ENCODE data around the gene RGSL1.

The RGSL1 gene

GRCh38 chr1:182552527-182552926, 102.6 kb downstream of the RGSL1 start:
- DNase-seq, result no peak

DNA sequence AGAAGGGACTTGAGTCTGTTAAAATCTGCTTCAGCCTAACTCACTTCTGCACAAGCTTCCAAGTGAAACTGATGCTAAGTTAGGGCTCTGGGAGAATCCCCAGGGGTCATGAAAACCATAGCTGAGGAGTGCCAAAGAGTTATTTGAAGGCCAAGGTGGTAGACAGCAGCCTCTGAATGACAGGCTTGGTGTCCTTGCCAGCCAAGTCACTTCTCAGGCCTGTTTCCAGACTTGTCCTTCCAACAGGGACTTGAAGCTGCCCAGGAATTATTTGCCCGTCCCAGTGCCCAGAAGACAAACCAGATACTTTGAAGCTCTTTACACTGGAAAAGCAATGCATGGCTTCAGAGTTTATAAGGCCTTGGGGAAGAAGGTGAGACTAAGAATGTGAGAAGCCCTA, 105.5 kb downstream of the RGSL1 start:
- no peak for DNase-seq

- no peak for DNase-seq
These were observed 106.3 kb downstream of the RGSL1 start for GRCh38 chr1:182556279-182556678.

DNA sequence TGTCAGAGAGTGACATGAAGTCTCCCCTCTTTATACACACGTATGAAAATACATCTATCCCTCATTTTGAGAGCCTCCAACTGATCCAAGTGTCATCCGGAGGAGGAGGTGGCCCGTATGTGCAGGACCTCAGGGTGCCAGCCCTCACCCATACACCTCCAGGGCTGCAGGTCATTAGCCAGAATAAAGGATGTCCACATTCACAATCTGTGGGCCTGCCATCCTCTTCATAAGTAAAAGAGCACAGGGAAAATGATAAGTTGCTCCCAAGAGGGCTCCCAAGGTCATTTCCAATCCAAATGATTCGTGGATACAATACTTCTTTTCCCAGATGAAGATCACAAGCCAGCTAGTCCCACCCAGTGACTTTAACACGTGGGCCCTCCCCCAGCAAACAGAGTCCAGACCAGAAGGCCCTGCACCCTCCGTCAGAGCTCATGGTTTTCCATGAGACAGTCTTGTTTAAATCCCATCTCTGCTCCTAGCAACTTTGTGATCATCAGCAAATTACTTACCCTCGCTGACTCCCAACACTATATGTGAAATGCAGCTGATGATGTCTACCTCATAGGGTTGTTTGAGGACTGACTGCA, 110.5 kb downstream of the RGSL1 start:
- no peak for DNase-seq

- DNase-seq, result no peak
These were observed 111.5 kb downstream of the RGSL1 start for GRCh38 chr1:182561456-182561855.

DNA sequence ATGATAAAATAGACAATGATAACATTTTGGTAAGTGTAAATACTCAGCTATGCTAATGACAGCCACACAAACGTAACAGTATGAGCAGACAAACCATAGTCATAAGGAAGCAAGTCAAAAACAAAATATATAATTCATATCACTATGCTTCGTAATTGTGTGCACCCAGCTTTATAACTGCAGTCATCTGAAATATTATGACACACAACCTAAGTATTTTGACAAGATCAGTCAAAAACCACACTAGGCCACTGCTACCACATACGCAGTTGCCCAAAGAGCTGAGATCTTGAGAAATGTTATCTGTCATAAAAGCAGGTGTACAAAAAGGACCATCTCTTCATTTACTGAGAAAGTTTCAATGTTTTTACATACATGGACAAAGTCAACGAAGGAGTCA, 113.1 kb downstream of the RGSL1 start:
- no peak for DNase-seq

DNA sequence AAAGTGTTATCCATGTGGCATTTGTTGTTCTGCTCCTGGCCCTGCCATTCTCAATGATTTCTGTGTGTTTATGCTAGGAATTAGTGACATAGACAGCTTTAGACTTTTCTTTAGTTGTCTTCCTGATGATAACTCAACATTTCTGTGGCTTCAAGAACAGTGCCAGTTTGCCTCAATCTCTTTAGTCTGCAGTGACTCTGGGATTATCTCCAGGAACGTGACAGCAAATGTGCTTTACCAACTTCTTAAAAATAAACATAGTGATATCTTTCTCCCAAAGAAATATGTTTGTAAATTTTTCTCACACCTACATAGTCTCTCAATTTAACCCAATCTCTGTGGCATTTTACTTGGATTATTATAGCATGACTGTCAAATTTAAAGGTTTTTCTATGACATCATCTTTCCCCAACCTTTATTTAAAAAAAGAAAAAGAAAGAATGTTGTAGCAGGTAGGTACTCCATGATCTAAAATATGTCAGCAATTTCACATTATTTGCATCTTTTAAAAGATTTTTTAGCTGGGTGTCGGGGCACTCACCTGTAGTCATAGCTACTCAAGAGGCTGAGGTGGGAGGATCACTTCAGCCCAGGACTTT, 114.6 kb downstream of the RGSL1 start:
- DNase-seq, result no peak

DNA sequence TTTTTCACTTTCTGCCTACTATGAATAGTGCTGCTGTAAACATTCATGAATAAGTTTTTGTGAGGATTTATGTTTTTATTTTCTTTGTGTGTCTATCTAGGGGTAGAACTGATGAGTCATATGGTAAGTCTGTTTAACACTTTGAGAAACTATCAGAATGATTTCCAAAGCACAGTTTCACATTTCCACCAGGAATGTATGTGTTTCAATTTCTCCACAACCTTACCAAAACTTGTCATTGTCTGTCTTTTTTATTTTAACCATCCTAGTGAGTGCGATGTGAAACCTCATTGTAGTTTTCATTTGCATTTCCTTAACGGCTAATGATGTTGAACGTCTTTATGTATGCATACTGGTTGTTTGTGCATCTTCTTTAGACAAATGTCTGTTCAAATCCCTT, 115.6 kb downstream of the RGSL1 start:
- DNase-seq, result no peak

DNA sequence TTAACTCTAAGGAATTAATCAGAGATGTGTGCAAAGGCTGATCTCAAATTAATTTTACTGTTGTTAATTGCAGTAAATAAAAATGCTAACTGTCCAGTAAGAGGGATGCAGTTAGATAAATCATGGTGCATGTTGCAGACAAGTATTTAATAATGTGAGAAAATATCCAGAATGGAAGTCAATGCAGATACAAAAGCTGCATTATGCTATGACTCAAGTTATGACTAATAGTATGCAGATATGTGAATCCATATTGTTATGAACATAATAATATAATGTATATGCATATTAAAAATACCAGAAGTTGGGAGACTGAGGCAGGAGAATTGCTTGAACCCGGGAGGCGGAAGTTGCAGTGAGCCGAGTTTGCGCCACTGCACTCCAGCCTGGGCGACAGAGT, 117.7 kb downstream of the RGSL1 start:
- DNase-seq, result no peak

GRCh38 chr1:182568647-182569284, 118.8 kb downstream of the RGSL1 start:
- no peak for DNase-seq

DNA sequence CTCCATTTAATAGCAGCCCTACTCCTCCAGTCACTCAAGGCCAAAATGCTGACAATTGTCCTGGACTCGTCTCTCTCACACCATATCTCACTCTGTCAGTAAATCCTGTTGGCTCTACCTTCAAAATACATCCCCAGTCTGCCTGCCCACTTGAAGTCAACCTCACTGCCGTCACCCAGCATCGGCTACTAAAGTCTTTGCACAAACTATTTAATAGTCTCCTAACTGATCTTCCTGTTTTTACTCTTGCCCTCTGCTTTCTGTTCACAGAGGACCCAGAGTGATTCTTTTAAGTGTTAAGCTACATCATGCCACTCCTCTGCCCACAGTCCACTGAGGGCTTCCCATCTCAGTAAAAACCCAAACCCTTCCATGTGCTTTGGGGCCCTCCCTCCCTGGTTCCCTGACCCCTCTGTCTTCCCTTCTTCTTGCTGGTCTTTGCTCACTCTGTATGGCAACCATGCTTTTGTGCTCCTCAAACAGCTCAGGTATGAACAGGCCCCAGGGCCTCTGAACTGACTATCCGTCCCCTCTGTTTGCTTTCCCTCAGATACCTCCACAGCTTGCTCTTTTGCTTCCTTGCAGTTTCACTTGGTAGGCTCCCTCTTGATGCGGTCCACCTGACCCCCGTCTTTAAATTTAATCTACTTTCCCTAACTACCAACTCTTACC, 120.1 kb downstream of the RGSL1 start:
- DNase-seq, result no peak

DNA sequence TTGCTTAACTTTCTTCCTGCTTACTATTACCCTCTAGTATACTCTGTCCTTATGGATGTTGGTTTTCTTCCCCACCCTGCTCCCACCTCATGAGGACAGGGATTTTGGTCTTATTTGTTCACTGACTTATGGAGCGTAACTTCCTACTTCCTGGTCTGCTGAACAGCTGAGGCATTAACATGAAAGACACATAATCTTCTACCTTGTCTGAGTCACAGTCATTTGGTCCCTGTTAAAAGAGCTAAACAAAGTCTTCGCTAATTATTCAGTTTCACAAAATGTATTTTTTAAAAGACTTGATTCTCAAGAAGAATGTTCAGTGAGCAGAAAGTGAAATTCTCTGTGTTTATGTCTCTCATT, 120.6 kb downstream of the RGSL1 start:
- no peak for DNase-seq

DNA sequence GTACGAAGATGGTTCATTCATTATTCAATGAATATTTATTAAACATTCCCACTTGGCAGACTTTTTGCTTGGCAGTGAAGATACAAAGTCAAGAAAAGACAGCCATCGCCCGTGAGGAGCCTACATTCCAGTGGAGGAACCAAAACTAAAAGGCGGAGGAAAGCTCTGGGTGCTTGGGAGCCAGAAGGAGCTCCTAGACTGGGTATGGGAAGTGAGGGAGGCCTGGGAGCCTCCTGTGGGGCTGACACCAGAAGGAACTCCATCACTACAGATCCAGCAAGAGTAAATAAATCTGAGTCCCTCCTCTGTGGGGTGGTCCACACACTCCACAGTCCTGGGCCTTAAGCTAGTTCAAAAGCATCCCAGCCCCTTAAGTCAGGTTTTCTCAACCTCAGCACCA, 124.2 kb downstream of the RGSL1 start:
- no peak for DNase-seq

DNA sequence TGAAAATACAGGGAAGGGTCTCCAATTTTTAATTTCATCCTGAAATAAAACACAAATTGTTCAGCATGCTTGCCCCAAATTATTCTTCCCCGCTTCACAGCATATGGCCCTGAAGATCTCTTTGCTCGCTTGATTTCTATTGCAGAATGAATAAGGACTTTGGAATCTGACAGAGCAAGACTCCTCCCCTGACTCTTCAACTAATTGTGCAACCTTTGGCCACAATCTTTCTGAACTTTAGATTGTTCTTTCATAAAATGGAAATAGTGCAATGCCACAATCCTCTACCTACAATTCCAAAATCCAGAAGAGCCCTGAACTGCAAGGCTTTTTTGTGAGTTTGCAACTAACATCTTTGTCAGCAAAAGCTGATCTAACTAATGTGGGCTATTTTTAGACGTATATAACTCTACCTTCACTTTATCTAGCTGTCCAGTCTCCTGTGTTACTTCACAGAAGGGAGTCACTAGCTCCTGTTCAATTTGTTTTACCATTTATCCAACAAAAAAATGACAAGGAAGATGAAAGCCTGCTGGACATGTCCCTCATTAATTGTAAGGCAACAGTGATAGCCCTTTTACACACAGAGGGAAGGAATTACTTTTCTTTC, 125.7 kb downstream of the RGSL1 start:
- DNase-seq, result no peak

DNA sequence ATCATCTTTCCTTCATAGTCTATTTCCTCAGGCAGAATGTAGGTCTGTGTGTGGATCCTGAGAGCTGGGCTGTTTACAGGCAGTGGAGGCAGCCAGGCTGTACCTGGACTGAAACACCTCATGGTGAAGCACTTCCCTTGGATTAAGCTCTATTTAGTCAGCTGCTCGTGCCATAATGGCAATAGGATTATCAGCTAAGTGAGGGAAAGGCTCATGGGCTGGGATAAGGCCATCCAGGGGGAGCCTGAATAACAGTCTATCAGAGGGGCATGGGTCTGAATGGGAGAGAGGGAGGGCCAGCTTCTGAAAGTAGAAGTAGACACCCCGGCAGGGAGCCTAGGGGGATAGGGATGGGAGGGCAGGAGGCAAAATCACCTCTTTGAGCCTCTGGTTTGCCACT, 130.8 kb downstream of the RGSL1 start:
- no peak for DNase-seq

DNA sequence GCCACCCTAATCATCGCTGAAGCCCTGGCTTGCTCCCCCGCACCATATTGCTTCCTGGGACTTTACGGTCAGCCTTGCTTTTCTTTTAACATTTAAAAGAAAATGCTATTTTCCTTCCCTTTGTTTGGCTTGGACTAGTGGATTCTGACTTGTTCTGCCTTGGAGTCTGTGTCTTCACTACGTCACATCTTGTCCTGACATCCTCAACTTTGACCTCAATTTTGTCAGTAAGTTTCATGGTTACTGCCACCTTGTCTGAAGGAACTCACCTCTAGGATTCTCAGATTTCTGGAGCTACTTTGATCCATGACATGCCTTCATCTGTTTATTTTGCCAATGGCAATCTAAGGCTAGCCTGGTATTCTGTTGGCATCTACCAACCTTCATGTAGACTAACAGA, 134.8 kb downstream of the RGSL1 start:
- no peak for DNase-seq

GRCh38 chr1:182586380-182586779, 136.4 kb downstream of the RGSL1 start:
- no peak for DNase-seq

DNA sequence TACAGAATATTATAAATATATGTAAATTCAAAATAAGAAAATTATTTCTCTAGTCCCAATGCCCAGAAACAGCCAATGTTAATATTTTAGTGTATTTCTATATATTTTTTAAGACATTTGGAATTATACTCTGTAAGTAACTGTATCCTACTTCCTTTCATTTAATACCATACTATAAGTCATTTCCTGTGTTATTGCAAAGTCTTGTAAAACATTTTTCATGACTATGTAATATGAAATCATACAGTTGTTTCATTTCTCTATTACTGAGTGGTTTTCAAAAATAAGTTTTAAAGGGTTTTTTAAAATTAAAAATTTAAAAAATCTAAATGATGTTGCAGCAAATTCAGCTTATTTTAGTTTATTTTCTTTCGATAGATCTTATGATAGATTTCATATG, 137.1 kb downstream of the RGSL1 start:
- no peak for DNase-seq

DNA sequence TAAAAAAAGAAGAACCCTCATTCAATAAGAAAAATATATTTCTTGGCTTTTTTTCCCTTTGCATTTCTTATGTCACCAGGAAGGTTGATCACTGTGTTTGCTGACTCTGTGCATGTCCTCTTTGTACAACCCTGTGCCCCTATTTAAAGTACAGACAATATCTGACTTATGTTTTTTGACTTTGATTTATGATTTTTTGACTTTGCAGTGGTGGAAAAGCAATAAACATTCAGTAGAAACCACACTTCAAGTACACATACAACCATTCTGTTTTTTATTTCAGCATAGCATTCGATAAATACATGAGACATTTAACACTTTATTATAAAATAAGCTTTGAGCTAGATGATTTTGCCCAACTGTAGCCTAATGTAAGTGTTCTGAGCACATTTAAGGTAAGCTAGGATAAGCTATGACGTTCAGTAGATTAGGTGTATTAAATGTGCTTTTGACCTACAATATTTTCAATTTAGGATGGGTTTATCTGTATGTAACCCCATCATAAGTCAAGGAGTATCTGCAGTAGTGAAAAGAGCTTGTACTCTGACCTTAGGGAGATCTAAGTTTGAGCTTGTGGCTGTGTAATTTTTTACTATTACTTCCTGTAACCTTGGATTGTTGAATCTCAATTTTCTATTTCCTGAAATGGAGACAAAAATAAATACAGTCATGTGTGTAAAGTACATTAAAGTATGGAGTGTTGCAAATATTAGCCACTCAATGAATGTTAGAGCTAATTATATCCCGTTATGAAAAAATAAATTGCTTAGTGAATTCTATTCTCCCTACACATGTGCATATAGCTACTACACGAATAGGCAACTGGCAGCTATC, 137.9 kb downstream of the RGSL1 start:
- no peak for DNase-seq

GRCh38 chr1:182588500-182589396, 138.8 kb downstream of the RGSL1 start, which contains the start of gene RNASEL:
Gene RNASEL (minus strand): TSS chr1:182589256. CDS start chr1:182586806, 2,450 bp downstream.
- DNase-seq, result peak; percentile 77

GRCh38 chr1:182589520-182589919, 139.6 kb downstream of the RGSL1 start:
- no peak for DNase-seq

DNA sequence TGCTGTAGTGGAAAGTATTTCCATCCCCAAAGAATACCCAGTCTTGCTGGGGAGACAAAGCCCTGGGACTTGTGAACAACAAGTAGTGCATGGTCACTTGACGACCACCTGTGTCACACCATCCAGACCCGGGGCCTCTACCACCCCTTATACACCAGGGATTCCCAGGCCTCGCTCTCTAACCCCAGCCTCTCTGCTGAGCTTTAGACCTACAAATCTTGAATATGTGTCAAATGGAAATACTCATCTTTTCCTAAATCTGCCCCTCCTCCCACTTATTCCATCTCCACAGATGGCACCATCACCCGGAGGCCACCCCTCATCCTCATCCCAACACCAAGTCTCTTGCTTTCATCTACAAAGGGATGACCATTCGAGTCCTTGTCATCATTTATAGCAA, 140.0 kb downstream of the RGSL1 start:
- no peak for DNase-seq

Measured in stimulated activated CD4-positive, alpha-beta T cell treated with anti-CD3 and anti-CD28 coated beads, Interleukin-15, amount 100 ng/mL, for 24 hours (primary cell).